Hepatocyte (in vitro differentiated cells): Measurements from ENCODE around the gene TTC12. TPM values are rescaled to one million over a fixed set of nuclear protein-coding genes. Genes with fewer than 3 reads are reported as not detected.

Experiments
- DNase-seq: peaks from one replicate; pipeline ENCODE4 v3.0.0-alpha.2; 2016; ENCODE audit warnings: low spot score
- H2AFZ ChIP-seq: fragments of 200-600 bp; sonication (generic); 2 replicates; pipeline ENCODE4 v1.6.0; 2016; ENCODE audit warnings: antibody characterized with exemption, mild to moderate bottlenecking
- H3K27ac ChIP-seq: fragments of 200-600 bp; sonication (generic); 2 replicates; pipeline ENCODE4 v1.5.1; 2016; ENCODE audit warnings: mild to moderate bottlenecking
- H3K27me3 ChIP-seq: fragments of 200-600 bp; sonication (generic); 2 replicates; pipeline ENCODE4 v1.6.1; 2016
- H3K36me3 ChIP-seq: fragments of 200-600 bp; sonication (generic); replicated peaks from 2 replicates; pipeline ENCODE4 v1.5.1; 2016; ENCODE audit warnings: low read depth; ENCODE audit not compliant: insufficient read depth
- H3K4me1 ChIP-seq: fragments of 200-600 bp; sonication (generic); 2 replicates; pipeline ENCODE4 v1.5.1; 2016; ENCODE audit warnings: mild to moderate bottlenecking, moderate library complexity; ENCODE audit not compliant: insufficient read depth
- H3K4me2 ChIP-seq: fragments of 200-600 bp; sonication (generic); 2 replicates; pipeline ENCODE4 v1.6.0; 2016
- H3K4me3 ChIP-seq: fragments of 200-600 bp; sonication (generic); 2 replicates; pipeline ENCODE4 v1.5.1; 2016; ENCODE audit warnings: mild to moderate bottlenecking
- H3K79me2 ChIP-seq: fragments of 200-600 bp; sonication (generic); 2 replicates; pipeline ENCODE4 v1.6.0; 2017; ENCODE audit warnings: mild to moderate bottlenecking
- H3K9me2 ChIP-seq: fragments of 200-600 bp; sonication (generic); replicated peaks from 2 replicates; pipeline ENCODE4 v1.6.0; 2017; ENCODE audit warnings: mild to moderate bottlenecking; ENCODE audit not compliant: insufficient read depth
- H3K9me3 ChIP-seq: fragments of 200-600 bp; sonication (generic); 2 replicates; pipeline ENCODE4 v1.5.1; 2016; ENCODE audit warnings: low read depth, mild to moderate bottlenecking
- H4K20me1 ChIP-seq: fragments of 200-600 bp; sonication (generic); 2 replicates; pipeline ENCODE4 v1.6.0; 2016; ENCODE audit warnings: mild to moderate bottlenecking; ENCODE audit not compliant: insufficient read depth, poor library complexity, severe bottlenecking
- CTCF ChIP-seq: fragments of 200-600 bp; sonication (generic); IDR thresholded peaks from 2 replicates; pipeline ENCODE4 v1.5.1; 2016; ENCODE audit warnings: antibody characterized with exemption, mild to moderate bottlenecking; ENCODE audit not compliant: poor library complexity
- EZH2 ChIP-seq: fragments of 200-600 bp; sonication (generic); IDR thresholded peaks from 2 replicates; pipeline ENCODE4 v1.6.1; 2016; ENCODE audit warnings: antibody characterized with exemption, mild to moderate bottlenecking, borderline replicate concordance
- EZH2phosphoT487 ChIP-seq: fragments of 200-600 bp; sonication (generic); IDR thresholded peaks from one replicate; pipeline ENCODE4 v1.6.1; 2018; ENCODE audit warnings: antibody characterized with exemption, mild to moderate bottlenecking, low read depth, moderate library complexity; ENCODE audit not compliant: unreplicated experiment, severe bottlenecking
- WGBS: methylation state at CpG from one replicate; pipeline ENCODE4 v1.1.6; 2016; ENCODE audit warnings: low lambda C conversion rate; ENCODE audit errors: missing lambda C conversion rate; 5-methylcytosine and 5-hydroxymethylcytosine counted together
- polyA plus RNA-seq: library from polyadenylated mRNA; unstranded; fragments of >200 nt; fragmentation: Nextera tagmentation; extraction: Ambion mirVana; gene quantifications from 2 replicates; pipeline ENCODE4 v1.2.1, GENCODE V29; 2016
- total RNA-seq: library from RNA; depleted of rRNA; stranded (reverse); fragments of >200 nt; gene quantifications from 2 replicates; pipeline ENCODE4 v1.2.3, GENCODE V29; 2014

The TTC12 gene
- total and polyA plus RNA-seq, 2 experiments from 2014 or later, result 9.2 to 12.4 TPM

GRCh38 chr11:113408887-113409286 is 94.5 kb downstream of the TTC12 start:
- no peak for TF ChIP-seq EZH2phosphoT487
- no peak for TF ChIP-seq CTCF
- TF ChIP-seq EZH2, result no peak
- Histone ChIP-seq H4K20me1 (no peaks in the 10 kb centered on the region), H3K79me2 (no peaks in the 10 kb centered on the region), H3K4me1 (no peaks in the 10 kb centered on the region), H3K9me3 (no peaks in the 10 kb centered on the region), H3K36me3 (no peaks in the 10 kb centered on the region), H3K27me3 (no peaks in the 10 kb centered on the region), H3K27ac (no peak overlapping the region), H2AFZ (no peak overlapping the region), H3K9me2 (no peaks in the 10 kb centered on the region), H3K4me2 (no peak overlapping the region), H3K4me3 (no peak overlapping the region)
- no peak for DNase-seq
- 88% methylated on average over 9 of the region's 9 CpGs for WGBS

- no peak for DNase-seq
- Histone ChIP-seq H3K4me3 (no peak overlapping the region), H3K9me2 (no peaks in the 10 kb centered on the region), H2AFZ (no peak overlapping the region), H3K36me3 (no peaks in the 10 kb centered on the region), H3K27me3 (no peaks in the 10 kb centered on the region), H3K27ac (no peak overlapping the region), H3K4me2 (no peak overlapping the region), H3K79me2 (no peaks in the 10 kb centered on the region), H3K9me3 (no peaks in the 10 kb centered on the region), H4K20me1 (no peaks in the 10 kb centered on the region), H3K4me1 (no peaks in the 10 kb centered on the region)
- WGBS, result 72% methylated on average over 3 of the region's 3 CpGs
- TF ChIP-seq EZH2, result no peak
- no peak for TF ChIP-seq EZH2phosphoT487
- no peak for TF ChIP-seq CTCF
These were observed 95.1 kb downstream of the TTC12 start for GRCh38 chr11:113409526-113409925.

- H4K20me1 ChIP-seq, result no peaks in the 10 kb centered on the region
- WGBS, result 95% methylated on average over 20 of the region's 21 CpGs
- DNase-seq, result no peak
- no peaks in the 10 kb centered on the region for H3K4me1 ChIP-seq
- no peaks in the 10 kb centered on the region for H3K9me2 ChIP-seq
- H3K4me3 ChIP-seq, result no peak overlapping the region
- no peak overlapping the region for H3K4me2 ChIP-seq
- no peaks in the 10 kb centered on the region for H3K79me2 ChIP-seq
- no peaks in the 10 kb centered on the region for H3K27me3 ChIP-seq
- TF ChIP-seq EZH2phosphoT487 (no peak), CTCF (no peak), EZH2 (no peak)
- no peak overlapping the region for H3K27ac ChIP-seq
- no peak overlapping the region for H2AFZ ChIP-seq
- H3K36me3 ChIP-seq, result no peaks in the 10 kb centered on the region
- no peaks in the 10 kb centered on the region for H3K9me3 ChIP-seq
These were observed 96.2 kb downstream of the TTC12 start for GRCh38 chr11:113410414-113411135.
